Chondrocyte (in vitro differentiated cells): ENCODE data around the gene POMGNT2. TPM values are rescaled to one million over a fixed set of nuclear protein-coding genes. Genes with fewer than 3 reads are reported as not detected.
"Not testable (repeated sequence)": the region's sequence is repeated elsewhere in the genome, so short reads cannot be mapped to it uniquely, and the experiment has no call there.

Source experiments
- DNase-seq: peaks from one replicate; pipeline ENCODE4 v3.0.0; 2021; ENCODE audit warnings: mixed read lengths, low spot score
- H3K27ac Mint-ChIP-seq: one replicate; pipeline ENCODE4 v1.8.0; 2021; ENCODE audit warnings: mild to moderate bottlenecking, moderate library complexity, mixed read lengths; ENCODE audit not compliant: unreplicated experiment
- H3K27me3 Mint-ChIP-seq: 2 replicates; pipeline ENCODE4 v1.8.0; 2021; ENCODE audit warnings: low read depth, mixed read lengths
- H3K36me3 Mint-ChIP-seq: 2 replicates; pipeline ENCODE4 v1.8.0; 2021; ENCODE audit warnings: low read depth, mixed read lengths
- H3K4me1 Mint-ChIP-seq: 2 replicates; pipeline ENCODE4 v1.8.0; 2021; ENCODE audit warnings: low read depth, mild to moderate bottlenecking, mixed read lengths
- H3K4me3 Mint-ChIP-seq: one replicate; pipeline ENCODE4 v1.8.0; 2021; ENCODE audit warnings: mild to moderate bottlenecking, moderate library complexity, mixed read lengths; ENCODE audit not compliant: unreplicated experiment
- H3K9me3 Mint-ChIP-seq: 2 replicates; pipeline ENCODE4 v1.8.0; 2021; ENCODE audit warnings: low read depth, mixed read lengths
- CTCF ChIP-seq: fragments of 200-600 bp; sonication (generic); IDR thresholded peaks from 2 replicates; pipeline ENCODE4 v1.5.0; 2021; ENCODE audit warnings: antibody characterized with exemption, mild to moderate bottlenecking, moderate library complexity
- total RNA-seq: library from RNA; stranded (reverse); gene quantifications from 3 replicates; pipeline ENCODE4 v1.2.1, GENCODE V29; 2021

POMGNT2 gene
- total RNA-seq, 1 donor from 2014 or later, result 14.3 TPM

DNA sequence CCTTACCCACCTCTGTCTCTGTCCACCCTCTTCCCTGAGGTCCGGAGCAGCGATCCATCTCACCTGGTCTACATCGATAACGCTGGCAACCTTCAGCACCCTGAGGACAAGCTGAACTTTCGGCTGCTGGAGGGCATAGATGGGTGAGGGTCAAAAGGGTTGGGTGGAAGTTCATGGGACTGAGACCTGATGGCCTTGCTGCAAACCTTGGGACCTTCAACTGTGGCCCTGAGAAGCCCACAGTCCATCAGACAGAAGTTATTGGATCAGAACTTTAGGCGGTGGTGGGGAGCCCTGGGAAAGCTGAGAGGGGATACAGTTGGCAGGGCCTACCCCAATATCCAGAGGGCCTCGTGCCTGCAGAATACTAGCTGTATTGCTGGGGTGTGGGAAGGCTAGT lies 50.5 kb downstream of the POMGNT2 start:
- Mint-ChIP-seq H3K27me3 (peaks cover 10% of the 10 kb centered on the region), H3K4me3 (no peak overlapping the region), H3K9me3 (peaks cover 14% of the 10 kb centered on the region), H3K4me1 (no peaks in the 10 kb centered on the region), H3K36me3 (peaks cover 4% of the 10 kb centered on the region), H3K27ac (no peak overlapping the region)
- DNase-seq, result no peak
- TF ChIP-seq CTCF, result no peak

- Mint-ChIP-seq H3K36me3 (peaks cover 5% of the 10 kb centered on the region), H3K9me3 (peaks cover 21% of the 10 kb centered on the region), H3K27me3 (peaks cover 10% of the 10 kb centered on the region), H3K4me3 (no peak overlapping the region), H3K27ac (no peak overlapping the region), H3K4me1 (no peaks in the 10 kb centered on the region)
- DNase-seq, result no peak
- TF ChIP-seq CTCF, result no peak
Observed at GRCh38 chr3:43054754-43055153, 51.1 kb downstream of the POMGNT2 start.

DNA sequence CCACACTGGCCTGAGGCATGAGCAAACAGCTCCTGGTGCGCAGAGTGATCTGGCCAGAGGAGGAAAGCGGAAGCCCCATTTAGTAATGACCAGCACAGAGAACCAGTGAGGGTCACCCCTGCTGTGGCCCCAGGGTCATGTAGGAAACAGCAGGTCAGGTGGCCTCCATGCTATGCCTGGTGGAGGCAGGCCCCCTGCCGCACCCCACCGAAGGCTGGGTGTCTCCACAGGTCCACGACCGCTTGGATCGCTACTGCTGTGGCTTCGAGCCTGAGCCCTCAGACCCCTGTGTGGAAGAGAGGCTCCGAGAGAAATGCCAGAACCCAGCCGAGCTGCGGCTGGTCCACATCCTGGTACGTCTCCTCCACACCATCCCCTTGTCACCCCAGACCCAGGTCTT lies 52.6 kb downstream of the POMGNT2 start:
- H3K27ac Mint-ChIP-seq, result no peak overlapping the region
- DNase-seq, result no peak
- peaks cover 7% of the 10 kb centered on the region for H3K36me3 Mint-ChIP-seq
- TF ChIP-seq CTCF, result no peak
- peaks cover 33% of the 10 kb centered on the region for H3K9me3 Mint-ChIP-seq
- no peaks in the 10 kb centered on the region for H3K4me1 Mint-ChIP-seq
- H3K27me3 Mint-ChIP-seq, result peaks cover 10% of the 10 kb centered on the region
- no peak overlapping the region for H3K4me3 Mint-ChIP-seq

DNA sequence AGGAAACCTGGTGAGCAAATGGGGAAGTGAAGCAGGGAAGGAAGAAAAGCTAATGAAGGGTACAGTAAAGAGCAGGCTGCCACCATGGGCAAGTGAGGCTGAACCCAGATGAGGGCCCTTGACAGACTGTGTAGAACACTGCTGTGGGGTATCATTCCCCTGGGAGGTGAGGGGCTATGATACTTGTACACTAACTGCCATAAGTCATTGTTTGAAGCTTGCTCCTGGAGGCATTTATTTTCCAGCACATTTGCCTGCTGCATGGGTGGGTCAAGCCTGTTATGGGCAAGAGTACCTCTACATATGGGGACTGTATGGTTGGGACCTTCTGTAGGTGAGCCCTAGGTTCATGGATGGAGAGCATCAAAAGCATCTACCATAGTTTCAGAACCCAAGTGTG lies 57.4 kb downstream of the POMGNT2 start:
- no peak for TF ChIP-seq CTCF
- Mint-ChIP-seq H3K36me3 (peaks cover 11% of the 10 kb centered on the region), H3K27ac (no peak overlapping the region), H3K4me1 (no peaks in the 10 kb centered on the region), H3K9me3 (peaks cover 66% of the 10 kb centered on the region), H3K4me3 (no peak overlapping the region), H3K27me3 (peaks cover 6% of the 10 kb centered on the region)
- no peak for DNase-seq

DNA sequence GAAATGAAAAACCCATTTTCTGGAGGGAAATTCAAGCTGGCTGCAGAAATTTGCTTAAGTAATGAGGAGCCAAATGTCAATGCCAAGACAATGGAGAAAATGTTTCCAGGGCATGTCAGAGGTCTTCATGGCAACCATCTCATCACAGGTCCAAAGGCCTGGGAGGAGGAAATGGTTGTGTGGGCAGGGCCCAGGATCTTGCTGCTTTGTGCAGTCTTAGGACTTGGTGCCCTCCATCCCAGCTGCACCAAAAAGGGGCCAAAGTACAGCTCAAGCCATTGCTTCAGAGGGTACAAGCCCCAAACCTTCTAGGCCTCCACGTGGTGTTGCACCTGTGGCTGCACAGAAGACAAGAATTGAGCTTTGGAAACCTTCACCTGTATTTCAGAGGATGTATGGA lies 59.3 kb downstream of the POMGNT2 start:
- Mint-ChIP-seq H3K4me3 (no peak overlapping the region), H3K9me3 (peaks cover 61% of the 10 kb centered on the region), H3K4me1 (no peaks in the 10 kb centered on the region), H3K27me3 (no peaks in the 10 kb centered on the region), H3K36me3 (peaks cover 9% of the 10 kb centered on the region), H3K27ac (no peak overlapping the region)
- no peak for DNase-seq
- TF ChIP-seq CTCF, result no peak

DNA sequence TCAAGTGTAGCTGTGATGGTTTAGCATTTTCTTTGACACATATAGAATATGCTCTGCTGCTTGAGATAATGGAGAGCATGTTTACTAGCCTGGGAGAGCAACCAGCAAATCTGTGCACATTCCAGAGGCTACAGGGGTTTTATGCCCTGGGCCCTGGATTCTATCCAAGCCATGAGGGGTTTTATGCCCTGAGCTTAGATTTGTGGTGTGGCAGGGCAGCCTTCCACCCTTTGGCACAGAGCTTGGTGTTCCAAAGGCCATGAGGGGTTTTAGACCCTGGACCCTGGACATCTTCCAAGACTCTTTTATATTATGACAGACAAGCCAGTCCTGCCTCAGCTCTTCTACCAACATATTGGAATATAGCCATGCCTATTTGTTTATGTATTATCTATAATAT lies 60.8 kb downstream of the POMGNT2 start:
- peaks cover 49% of the 10 kb centered on the region for H3K9me3 Mint-ChIP-seq
- H3K4me3 Mint-ChIP-seq, H3K27me3 Mint-ChIP-seq, H3K27ac Mint-ChIP-seq, DNase-seq, H3K4me1 Mint-ChIP-seq, H3K36me3 Mint-ChIP-seq: not testable (repeated sequence)
